ENCODE data around the gene MAPT.

GRCh38 chr17:45992175-45992574, 97.8 kb downstream of the MAPT start:
- TF ChIP-seq CTCF (IDR thresholded peaks at IDR 0.05; ENCODE audit: insufficient read depth, low read depth, low read length) (no peak), EZH2 (IDR thresholded peaks at IDR 0.05; ENCODE audit: insufficient read depth, low read length) (no peak)

Measured in astrocyte (in vitro differentiated cells and primary cell).